Erythroblast (primary cell): ENCODE measurements around the gene GANAB.

Source experiments
- GATA1 ChIP-seq: IDR thresholded peaks from 2 replicates; pipeline ENCODE4 v1.6.1; 2011; ENCODE audit warnings: low read depth, mild to moderate bottlenecking, control low read depth, low read length, moderate library complexity
- POLR2A ChIP-seq: IDR thresholded peaks from 2 replicates; pipeline ENCODE4 v1.6.1; 2011; ENCODE audit warnings: mild to moderate bottlenecking, low read length

GRCh38 chr11:62578541-62578940, 67.9 kb downstream of the GANAB start:
- TF ChIP-seq POLR2A: no peak
- TF ChIP-seq GATA1: no peak
